Fibroblast of lung (primary cell): ENCODE measurements around the gene CHEK1. TPM values are rescaled to one million over a fixed set of nuclear protein-coding genes. Genes with fewer than 3 reads are reported as not detected.

Source experiments
- DNase-seq, 2 donors: peaks; one replicate each; pipeline versions ENCODE4 v3.0.0 to v3.0.0-alpha.2; 2010; ENCODE audit warnings: low read depth in 2 of 2
- H2AFZ ChIP-seq: 2 replicates; pipeline ENCODE4 v1.5.1; 2012; ENCODE audit warnings: low read length, control low read depth, inconsistent platforms
- H3K27ac ChIP-seq: 2 replicates; pipeline ENCODE4 v1.5.1; 2011; ENCODE audit warnings: low read length, control low read depth; ENCODE audit not compliant: insufficient read depth
- H3K27me3 ChIP-seq: 2 replicates; pipeline ENCODE4 v1.5.1; 2011; ENCODE audit warnings: mild to moderate bottlenecking, low read length; ENCODE audit not compliant: control insufficient read depth, insufficient read depth
- H3K36me3 ChIP-seq: 2 replicates; pipeline ENCODE4 v1.5.1; 2011; ENCODE audit warnings: low read length; ENCODE audit not compliant: control insufficient read depth, insufficient read depth
- H3K4me1 ChIP-seq: 2 replicates; pipeline ENCODE4 v1.5.1; 2011; ENCODE audit warnings: low read length; ENCODE audit not compliant: control insufficient read depth, insufficient read depth; ENCODE audit errors: extremely low read depth
- H3K4me2 ChIP-seq: 2 replicates; pipeline ENCODE4 v1.5.1; 2011; ENCODE audit warnings: low read length, control low read depth; ENCODE audit not compliant: insufficient read depth; ENCODE audit errors: extremely low read depth
- H3K4me3 ChIP-seq, 4 experiments: fragments of 200-600 bp in 1 of 4; sonication (generic) in 1 of 4; replicated peaks in 1 of 4; 2 replicates each; pipeline ENCODE4 v1.5.1; 2011 to 2016; ENCODE audit warnings: low read length in 4 of 4, low read depth in 3 of 4, mild to moderate bottlenecking in 3 of 4, control low read depth in 2 of 4, inconsistent platforms in 1 of 4, mixed read lengths in 1 of 4; ENCODE audit not compliant: insufficient read depth in 1 of 4; ENCODE audit errors: control extremely low read depth in 1 of 4
- H3K79me2 ChIP-seq: 2 replicates; pipeline ENCODE4 v1.5.1; 2012; ENCODE audit warnings: mild to moderate bottlenecking, low read length, inconsistent platforms; ENCODE audit not compliant: control insufficient read depth, insufficient read depth
- H3K9ac ChIP-seq: 2 replicates; pipeline ENCODE4 v1.5.1; 2011; ENCODE audit warnings: mild to moderate bottlenecking, low read length, control low read depth; ENCODE audit not compliant: insufficient read depth
- H3K9me3 ChIP-seq: 2 replicates; pipeline ENCODE4 v1.5.1; 2012; ENCODE audit warnings: low read depth, low read length; ENCODE audit not compliant: control insufficient read depth, insufficient read depth
- H4K20me1 ChIP-seq: 2 replicates; pipeline ENCODE4 v1.5.1; 2011; ENCODE audit warnings: low read length; ENCODE audit not compliant: control insufficient read depth, insufficient read depth; ENCODE audit errors: extremely low read depth
- EZH2 ChIP-seq: IDR thresholded peaks from 2 replicates; pipeline ENCODE4 v1.5.1; 2012; ENCODE audit warnings: low read length, control low read depth, mild to moderate bottlenecking; ENCODE audit errors: missing control alignments
- polyA plus RNA-seq, 2 donors: library from polyadenylated mRNA; depleted of rRNA in 1 of 2; stranded (reverse) in 1 of 2; unstranded in 1 of 2; fragments of >200 nt; gene quantifications; 2 replicates each; pipeline ENCODE4 v1.2.1, GENCODE V29; 2011 to 2012; ENCODE audit warnings: missing spikeins in 1 of 2
- total RNA-seq: library from RNA; depleted of rRNA; stranded (reverse); fragments of >200 nt; gene quantifications from 2 replicates; pipeline ENCODE4 v1.2.1, GENCODE V29; 2014
- TF ChIP-seq, protein P1 (sequence below), 2 donors: IDR thresholded peaks in 1 of 2; conservative IDR thresholded peaks in 1 of 2; 1 replicate in 1 of 2; 2 replicates in 1 of 2; pipeline ENCODE4 v1.5.1; 2011 to 2012; ENCODE audit warnings: low read length in 2 of 2, control low read depth in 1 of 2, inconsistent platforms in 1 of 2, low read depth in 1 of 2, mild to moderate bottlenecking in 1 of 2

Gene CHEK1
- total and polyA plus RNA-seq, 2 donors (not counting 1 experiment from before 2014, with no cell fraction given): 28.3 to 39.5 TPM

- Histone ChIP-seq H2AFZ (peak overlapping the region; percentile 56), H3K4me2 (peak overlapping the region; percentile 100), H4K20me1 (no peaks in the 10 kb centered on the region), H3K27me3 (no peaks in the 10 kb centered on the region), H3K36me3 (no peaks in the 10 kb centered on the region), H3K27ac (peak overlapping the region; percentile 100), H3K9ac (peak overlapping the region; percentile 99), H3K9me3 (no peaks in the 10 kb centered on the region), H3K4me1 (peaks cover 7% of the 10 kb centered on the region), H3K79me2 (peaks cover 41% of the 10 kb centered on the region), H3K4me3 (peak overlapping the region; percentile 79 to 96 (median 90))
- TF ChIP-seq, protein P1, sequence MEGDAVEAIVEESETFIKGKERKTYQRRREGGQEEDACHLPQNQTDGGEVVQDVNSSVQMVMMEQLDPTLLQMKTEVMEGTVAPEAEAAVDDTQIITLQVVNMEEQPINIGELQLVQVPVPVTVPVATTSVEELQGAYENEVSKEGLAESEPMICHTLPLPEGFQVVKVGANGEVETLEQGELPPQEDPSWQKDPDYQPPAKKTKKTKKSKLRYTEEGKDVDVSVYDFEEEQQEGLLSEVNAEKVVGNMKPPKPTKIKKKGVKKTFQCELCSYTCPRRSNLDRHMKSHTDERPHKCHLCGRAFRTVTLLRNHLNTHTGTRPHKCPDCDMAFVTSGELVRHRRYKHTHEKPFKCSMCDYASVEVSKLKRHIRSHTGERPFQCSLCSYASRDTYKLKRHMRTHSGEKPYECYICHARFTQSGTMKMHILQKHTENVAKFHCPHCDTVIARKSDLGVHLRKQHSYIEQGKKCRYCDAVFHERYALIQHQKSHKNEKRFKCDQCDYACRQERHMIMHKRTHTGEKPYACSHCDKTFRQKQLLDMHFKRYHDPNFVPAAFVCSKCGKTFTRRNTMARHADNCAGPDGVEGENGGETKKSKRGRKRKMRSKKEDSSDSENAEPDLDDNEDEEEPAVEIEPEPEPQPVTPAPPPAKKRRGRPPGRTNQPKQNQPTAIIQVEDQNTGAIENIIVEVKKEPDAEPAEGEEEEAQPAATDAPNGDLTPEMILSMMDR (conservative IDR thresholded peaks at IDR 0.05 in 1 of 2, IDR thresholded peaks at IDR 0.05 in 1 of 2; ENCODE audit: low read depth in 1 of 2, low read length in 2 of 2): no peak
- no peak for TF ChIP-seq EZH2
- DNase-seq: peak; percentile 25 to 39
Observed at GRCh38 chr11:125591649-125592304, 33.2 kb upstream of the CHEK1 start.

DNA sequence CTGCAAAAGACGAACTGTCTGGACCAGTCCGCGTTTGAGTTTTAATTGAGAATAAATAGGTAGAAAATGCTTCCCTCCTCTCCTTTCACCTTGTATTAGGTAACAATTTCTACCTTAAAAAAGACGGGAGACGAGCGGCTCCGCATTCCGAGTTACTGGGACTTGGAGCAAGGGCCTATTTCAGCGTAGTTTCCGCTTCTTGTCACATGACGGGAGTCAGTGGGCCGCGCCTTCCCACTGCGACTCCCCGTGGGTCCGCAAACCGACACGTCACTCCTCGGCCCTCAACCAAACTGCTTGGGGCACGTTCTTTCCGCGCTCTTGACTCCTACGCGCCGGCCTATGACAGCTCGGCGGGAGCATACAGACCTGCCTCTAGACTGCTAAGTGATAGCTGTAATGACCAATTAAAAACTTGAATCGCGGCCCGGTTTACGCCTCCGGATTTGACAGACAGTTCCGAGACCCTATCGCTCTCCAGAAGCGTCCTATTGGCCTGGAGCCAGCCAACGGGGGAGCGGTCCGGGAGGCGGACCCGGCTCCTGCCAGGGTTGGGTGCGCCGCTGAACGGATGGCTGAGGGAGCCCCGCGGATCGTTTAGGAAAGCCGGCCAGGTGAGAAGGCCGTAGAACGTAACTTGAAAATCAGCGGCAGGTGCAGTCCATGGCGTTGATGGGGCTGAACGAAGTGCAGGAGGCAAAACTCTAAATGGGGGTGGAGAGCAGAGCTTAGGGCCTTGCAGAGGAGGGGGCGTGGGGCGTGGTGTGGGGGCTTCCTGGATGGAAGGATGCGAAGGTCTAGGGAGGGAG is 32.5 kb upstream of the CHEK1 start, which contains the start of gene STT3A:
STT3A (plus strand) TSS at position 548 of the 809 bp plus-strand sequence. CDS start 3,064 bp downstream, outside the sequence.
- Histone ChIP-seq H3K4me3 (peak within 1 kb of the TSS; percentile 86 to 99 (median 94)), H4K20me1 (no peaks in the 10 kb centered on the region), H3K9ac (peak within 1 kb of the TSS; percentile 99), H3K9me3 (no peaks in the 10 kb centered on the region), H3K27ac (peak within 1 kb of the TSS; percentile 100), H3K36me3 (peaks cover 2% of the 10 kb centered on the region), H3K4me1 (peaks cover 7% of the 10 kb centered on the region), H3K4me2 (peak within 1 kb of the TSS; percentile 100), H3K27me3 (no peaks in the 10 kb centered on the region), H3K79me2 (peaks cover 43% of the 10 kb centered on the region), H2AFZ (peak within 1 kb of the TSS; percentile 69)
- DNase-seq: peak; percentile 100
- no peak for TF ChIP-seq EZH2
- TF ChIP-seq, protein P1 (conservative IDR thresholded peaks at IDR 0.05 in 1 of 2, IDR thresholded peaks at IDR 0.05 in 1 of 2; ENCODE audit: low read depth in 1 of 2, low read length in 2 of 2): no peak

DNA sequence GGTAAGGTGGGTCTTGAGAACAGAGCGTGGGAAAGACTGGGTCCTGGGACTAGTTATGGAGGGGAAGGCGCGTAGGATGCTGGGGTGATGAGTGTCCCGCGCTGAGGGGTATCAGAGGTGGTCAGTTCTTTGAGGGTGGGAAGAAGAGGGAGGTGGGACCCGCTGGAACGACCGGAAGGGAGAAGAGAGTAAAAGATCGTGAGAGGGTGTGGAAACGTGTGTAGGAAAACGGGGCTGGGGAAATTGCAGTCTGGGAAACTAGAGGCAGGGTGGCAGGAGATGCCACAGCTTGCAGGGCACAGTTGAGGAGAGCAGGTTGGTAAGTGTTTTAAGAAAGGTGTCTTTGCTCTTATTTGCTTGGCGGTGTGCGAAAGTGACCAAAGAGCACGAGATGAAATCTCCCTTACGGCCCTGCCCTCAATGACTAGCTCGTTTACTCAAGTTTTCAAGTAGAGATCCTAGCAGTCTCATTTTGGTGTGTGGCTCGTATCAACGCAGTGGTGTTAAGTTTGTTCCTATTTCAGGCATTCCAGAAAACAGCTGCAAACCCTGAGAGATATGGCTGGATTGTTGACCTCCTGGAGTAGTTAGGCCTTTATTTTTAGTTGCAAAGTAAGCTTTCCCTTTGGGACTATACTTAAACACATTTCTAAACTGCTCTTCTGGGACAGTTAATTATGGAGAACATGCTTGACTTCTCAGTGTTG is 31.7 kb upstream of the CHEK1 start:
- Histone ChIP-seq H3K9me3 (no peaks in the 10 kb centered on the region), H3K4me3 (peak overlapping the region; percentile 42 to 99 (median 89)), H3K4me1 (peaks cover 7% of the 10 kb centered on the region), H3K27me3 (no peaks in the 10 kb centered on the region), H4K20me1 (no peaks in the 10 kb centered on the region), H3K79me2 (peaks cover 45% of the 10 kb centered on the region), H2AFZ (peak overlapping the region; percentile 69), H3K4me2 (peak overlapping the region; percentile 89), H3K9ac (peak overlapping the region; percentile 84), H3K27ac (peak overlapping the region; percentile 89), H3K36me3 (peaks cover 3% of the 10 kb centered on the region)
- DNase-seq: peak; percentile 20 to 60
- TF ChIP-seq EZH2: no peak
- TF ChIP-seq, protein P1 (conservative IDR thresholded peaks at IDR 0.05 in 1 of 2, IDR thresholded peaks at IDR 0.05 in 1 of 2; ENCODE audit: low read depth in 1 of 2, low read length in 2 of 2): no peak
